GM19328 (cell line): ENCODE data around the gene FAM83C.

ENCODE experiments used
- ATAC-seq: cut with Tn5 transposase; IDR thresholded peaks from one replicate; pipeline ENCODE4 v1.9.1; 2021; ENCODE audit warnings: mild to moderate bottlenecking, moderate library complexity; ENCODE audit not compliant: unreplicated experiment

FAM83C gene

GRCh38 chr20:35284267-35284991, 7.8 kb downstream of the FAM83C start, which contains the start of gene EIF6:
EIF6 (minus strand) TSS chr20:35284772; CDS start chr20:35284487, 285 bp downstream.
- ATAC-seq = peak; percentile 70

DNA sequence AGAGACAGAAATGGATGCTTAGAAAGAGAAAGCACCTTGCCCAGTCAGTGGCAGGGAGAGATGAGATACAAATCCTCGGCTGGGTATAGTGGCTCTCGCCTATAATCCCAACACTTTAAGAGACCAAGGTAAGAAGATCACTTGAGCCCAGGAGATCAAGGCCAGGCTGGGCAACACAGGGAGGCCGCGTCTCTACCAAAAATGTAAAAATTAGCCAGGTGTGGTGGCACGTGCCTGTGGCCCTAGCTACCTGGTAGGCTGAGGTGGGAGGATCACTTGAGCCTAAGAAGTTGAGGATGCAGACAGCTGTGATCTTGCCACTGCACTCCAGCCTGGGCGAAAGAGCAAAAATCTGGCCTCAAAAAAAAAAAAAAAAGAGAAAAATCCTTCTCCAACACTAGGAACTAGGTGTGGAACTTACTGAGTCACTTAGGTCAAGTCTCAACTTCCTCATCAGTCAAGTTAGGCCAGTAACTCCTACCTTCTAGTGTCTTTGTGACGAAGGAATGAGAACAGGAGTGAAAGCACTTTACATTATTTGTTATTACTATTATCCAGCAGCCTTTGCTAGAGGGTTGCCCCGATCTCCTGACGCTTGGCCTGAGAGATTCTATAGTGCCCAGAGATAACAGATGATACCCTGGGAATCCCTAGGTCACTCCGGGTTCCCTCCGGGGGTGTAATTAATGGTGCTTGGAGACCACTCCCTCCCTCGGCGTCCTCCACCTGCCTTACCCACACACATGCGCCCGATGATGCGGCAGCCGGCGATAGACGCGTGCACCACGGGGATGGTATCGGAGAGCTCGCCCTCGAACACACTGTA, 8.6 kb downstream of the FAM83C start:
- no peak for ATAC-seq

- ATAC-seq = no peak
Measured at GRCh38 chr20:35281506-35282101, 10.6 kb downstream of the FAM83C start.

DNA sequence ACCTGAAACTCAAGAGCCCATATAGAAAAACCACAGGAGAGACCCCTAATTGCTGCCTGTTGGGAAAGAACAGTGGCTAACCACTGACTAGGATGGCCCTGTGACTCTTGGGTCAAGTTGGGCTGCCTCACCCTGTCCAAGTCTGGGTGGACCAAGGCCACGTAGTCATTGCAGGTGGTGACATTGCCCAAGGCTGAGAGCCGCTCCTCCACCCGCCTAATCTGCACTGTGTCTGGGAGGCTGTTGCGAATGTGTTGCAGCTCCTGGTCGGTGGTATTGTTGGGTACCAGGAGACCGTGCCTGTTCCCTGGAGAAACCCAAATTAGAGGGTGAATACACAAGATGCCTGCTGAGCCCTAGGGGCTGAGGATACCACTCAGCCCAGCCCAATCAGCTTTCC, 11.7 kb downstream of the FAM83C start:
- ATAC-seq = no peak

DNA sequence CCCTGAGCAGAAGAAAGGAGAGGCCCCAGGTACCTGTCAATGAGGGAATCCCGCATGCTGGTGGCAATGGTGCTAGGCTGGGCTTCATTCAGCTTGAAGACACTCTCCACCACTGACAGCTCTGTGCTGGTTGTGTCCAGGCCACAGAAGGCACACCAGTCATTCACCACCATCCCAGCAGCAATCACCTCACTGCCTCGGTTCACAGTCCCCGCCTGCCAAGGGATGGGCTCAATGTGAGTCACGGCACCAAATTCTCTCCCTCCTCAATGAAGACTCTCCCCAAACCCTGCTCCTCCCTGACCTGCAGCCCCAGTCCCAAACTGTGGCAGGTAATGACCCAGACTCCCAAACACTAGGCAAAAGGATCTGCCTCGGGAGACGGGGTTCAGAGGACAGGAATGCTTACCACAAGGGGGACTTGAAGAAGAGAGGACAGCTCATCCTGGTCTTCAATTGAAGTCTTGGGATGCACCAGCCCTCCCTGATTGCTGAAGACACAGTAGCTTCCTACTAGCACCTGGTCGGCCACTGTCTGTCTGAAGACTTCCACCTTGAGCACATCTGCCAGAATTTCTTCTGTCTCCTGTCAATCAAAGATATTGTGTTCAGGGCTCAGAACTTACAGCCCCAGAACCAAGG, 12.6 kb downstream of the FAM83C start:
- no peak for ATAC-seq

- ATAC-seq = no peak
Measured at GRCh38 chr20:35279040-35279439, 13.2 kb downstream of the FAM83C start.

DNA sequence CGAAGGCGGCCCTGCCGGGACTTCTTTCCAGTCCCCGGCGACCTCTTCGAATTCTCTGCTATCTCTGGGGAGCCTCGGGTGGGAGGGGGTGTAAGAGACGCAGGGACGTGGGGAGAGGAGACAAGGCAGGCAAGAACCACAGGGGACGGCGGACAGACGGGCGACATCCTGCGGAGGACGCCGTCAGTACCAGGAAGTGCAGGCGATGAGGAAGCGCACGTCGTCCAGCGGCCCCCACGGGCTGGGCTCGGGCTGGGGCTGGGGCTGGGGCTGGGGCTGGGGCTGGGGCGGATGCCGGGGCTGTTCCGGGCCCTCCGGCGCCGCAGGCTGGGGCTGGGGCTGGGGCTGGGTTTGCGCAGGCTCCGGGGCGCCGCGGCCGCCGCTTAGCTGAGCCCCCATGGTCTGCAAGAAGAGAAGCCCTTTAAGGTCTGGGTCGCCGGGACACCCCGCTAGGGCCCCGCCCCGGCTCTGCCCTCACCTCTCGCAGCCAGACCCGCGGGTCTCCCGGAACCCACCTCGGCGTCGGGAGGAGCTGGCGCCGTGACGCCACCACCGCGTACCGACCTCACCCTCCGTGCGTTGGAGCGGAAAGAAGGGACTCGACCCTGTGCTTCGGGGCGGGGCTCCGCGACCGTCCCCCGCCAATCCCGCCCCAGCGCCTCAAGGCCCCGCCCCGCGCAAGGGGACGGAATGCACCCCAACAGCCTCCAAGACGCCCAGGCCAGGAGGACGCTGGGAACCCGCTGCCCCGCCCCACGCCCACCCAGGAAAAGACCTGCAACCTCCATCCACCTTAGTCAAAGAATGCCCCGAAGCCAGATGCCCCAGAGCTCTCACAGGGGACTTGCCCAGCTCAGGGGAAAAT, 14.5 kb downstream of the FAM83C start, which contains the start of gene MMP24OS:
MMP24OS (minus strand) TSS at position 592 of the 865 bp plus-strand sequence; CDS start at position 399, 193 bp downstream.
- ATAC-seq = peak; percentile 82

DNA sequence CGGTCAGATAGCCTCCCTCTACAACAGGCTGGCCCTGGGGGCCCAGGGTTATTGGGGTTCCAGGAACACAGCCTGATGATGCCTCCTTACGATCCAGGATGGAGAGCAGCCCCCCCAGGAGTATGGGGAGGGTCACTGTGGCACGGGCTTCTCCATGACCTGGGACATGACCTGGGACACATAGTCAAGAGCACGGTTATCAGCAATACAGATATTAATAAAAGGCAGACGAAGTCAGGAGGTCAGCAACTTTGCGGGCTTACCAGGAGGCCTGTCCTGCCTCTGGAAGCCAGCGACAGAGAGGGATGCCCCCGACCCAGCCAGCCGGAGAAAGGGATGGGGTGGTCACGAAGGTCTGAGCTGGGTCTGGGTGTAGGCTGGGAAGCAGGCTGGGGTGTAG, 15.1 kb downstream of the FAM83C start:
- peak; percentile 10 for ATAC-seq

DNA sequence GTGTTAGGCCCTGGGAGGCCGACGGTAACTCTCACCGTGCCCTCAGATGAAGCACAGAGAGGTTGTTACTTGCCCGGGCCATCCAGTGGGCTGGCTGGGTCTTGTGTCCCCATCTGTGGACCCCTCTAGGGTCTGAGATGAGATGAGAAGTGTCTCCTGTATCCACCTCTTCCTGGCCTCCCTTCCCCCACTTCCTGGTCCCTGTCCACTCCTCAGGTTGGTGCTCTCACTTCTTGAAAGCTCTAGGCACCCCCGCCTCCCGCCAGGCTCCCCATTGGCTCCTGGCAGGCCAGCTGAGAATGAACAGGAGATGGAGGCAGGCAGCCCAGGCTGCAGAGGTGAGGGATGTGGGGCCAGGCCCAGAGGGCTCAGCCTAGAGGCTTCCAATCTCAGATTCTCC, 15.8 kb downstream of the FAM83C start:
- no peak for ATAC-seq

DNA sequence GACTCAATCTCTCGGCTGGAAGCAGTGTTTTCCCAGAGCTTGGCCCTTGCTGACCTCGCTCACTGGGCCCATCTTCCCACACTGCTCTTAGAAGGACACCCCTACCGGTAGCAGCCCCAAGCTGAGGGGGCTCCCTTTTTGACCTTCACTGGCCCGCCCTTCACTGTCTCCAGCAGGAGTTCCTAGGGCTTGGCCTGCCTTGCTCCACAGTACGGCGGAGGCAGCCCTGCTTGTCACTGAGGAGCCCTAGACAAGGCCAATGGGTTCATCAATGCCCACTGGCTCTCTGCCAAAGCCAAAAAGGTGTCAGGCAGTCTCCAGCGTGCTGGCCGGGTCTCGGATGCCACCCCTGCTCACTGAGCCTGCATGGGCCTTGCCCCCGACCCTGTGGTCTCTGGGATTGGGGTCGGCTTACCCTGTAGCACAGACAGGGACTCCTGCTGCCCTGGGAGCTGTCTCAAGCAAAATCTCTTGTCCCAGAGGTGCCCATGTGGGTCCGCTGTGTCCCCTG, 16.4 kb downstream of the FAM83C start:
- ATAC-seq = no peak

- ATAC-seq = no peak
Measured at GRCh38 chr20:35274172-35275092, 17.8 kb downstream of the FAM83C start.

GRCh38 chr20:35273449-35274171, 18.6 kb downstream of the FAM83C start:
- no peak for ATAC-seq

- ATAC-seq = no peak
Measured at GRCh38 chr20:35271904-35272303, 20.3 kb downstream of the FAM83C start.

DNA sequence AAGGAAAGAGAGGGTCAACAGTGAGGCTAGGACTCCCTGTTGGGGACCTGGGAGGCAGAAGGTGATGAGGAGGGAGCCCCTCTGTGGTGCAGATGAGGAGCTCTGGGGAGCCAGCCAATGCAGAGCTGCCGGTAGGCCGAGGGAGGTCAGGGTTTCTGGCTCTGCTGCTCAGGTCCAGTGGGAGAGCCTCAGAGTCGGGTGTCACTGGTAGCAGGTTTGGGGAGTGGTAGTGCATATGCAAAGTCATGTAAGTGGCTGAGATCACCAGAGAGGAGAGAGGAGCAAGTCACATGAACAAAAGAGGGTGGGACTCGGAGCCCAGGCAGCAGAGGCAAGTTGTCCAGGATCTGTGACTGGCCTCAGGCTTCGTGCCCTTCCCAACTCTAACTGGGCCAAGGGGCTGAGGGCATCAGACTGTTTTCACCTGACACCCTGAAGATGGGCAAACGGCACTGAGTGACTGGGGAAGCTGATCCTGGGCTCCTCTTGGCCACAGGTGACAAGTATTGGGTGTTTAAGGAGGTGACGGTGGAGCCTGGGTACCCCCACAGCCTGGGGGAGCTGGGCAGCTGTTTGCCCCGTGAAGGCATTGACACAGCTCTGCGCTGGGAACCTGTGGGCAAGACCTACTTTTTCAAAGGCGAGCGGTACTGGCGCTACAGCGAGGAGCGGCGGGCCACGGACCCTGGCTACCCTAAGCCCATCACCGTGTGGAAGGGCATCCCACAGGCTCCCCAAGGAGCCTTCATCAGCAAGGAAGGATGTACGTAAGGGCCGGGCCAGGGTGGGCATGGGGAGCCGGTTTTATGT, 20.9 kb downstream of the FAM83C start:
- ATAC-seq = no peak

DNA sequence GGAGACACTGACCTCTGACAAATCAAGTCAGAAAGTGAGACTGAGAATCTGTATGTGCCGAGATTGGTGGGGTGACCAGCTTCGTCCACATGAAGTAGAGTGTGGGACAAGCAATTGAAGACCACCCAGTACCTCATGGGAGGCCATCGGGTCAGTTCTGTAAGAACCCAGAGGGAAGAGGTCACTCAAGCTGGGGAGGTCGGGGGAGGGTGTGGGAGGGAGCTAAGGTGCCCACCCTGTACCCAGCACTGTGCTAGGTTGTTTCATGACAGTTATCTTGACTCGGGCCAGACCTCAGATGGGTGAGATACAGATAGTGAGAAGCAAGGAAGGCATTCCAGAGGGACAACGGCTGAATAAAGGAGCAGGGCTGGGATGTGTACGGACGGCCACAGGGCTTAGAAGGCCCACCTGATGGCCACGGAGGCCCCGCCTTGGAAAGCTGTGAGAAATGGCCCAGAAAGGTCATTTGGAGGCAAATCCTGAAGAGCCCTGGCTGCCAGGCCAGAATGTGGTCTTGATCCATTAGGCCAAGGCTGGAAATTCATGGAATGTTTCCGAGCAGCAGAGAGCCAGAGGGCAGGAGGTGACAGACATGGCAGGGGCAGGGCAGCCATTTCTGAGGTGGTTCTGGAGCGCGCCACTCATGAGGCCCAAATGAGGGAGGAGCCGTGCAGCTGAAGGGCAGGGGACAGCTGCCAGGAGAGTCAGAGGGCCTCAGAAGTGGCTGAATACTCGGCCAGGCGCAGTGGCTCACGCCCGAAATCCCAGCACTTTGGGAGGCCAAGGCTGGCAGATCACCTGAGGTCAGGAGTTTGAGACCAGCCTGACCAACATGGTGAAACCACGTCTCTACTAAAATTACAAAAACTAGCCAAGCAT, 22.0 kb downstream of the FAM83C start:
- no peak for ATAC-seq

DNA sequence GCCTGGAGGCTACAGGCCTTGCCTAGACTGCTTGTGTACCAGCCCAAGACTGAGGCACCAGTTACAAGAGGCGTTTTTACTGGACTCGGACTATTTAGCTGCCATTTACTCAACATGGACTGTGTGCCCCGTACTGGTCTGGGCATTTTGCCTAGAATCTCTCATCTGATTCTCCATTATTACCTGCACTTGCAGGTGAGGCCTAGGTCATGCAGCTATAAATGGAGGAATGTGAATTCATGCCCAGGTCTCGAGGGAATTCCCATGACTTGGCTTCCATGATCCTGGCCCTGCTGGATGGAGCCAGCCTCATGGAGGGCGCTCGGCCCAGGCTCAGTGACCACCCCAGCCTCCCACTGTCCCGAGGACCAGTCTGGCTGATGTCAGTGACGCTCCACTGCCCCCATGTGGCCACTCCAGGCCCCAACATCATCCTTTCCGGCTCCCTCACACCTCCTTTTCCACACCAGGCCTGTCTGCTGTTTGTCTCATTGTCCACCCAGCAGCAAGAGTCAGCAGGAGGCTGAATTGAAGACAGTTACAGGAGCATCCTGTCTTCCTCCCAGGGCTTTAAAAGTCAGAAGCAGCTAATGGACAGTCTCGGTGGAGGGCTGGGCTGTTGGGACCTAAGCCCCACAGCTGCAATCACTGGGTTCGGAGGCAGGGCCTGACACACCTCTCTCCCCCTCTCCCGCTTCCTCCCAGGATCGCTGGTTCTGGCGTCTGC, 23.0 kb downstream of the FAM83C start:
- no peak for ATAC-seq
